ENCODE results near the gene SIAH3.

SIAH3 gene

DNA sequence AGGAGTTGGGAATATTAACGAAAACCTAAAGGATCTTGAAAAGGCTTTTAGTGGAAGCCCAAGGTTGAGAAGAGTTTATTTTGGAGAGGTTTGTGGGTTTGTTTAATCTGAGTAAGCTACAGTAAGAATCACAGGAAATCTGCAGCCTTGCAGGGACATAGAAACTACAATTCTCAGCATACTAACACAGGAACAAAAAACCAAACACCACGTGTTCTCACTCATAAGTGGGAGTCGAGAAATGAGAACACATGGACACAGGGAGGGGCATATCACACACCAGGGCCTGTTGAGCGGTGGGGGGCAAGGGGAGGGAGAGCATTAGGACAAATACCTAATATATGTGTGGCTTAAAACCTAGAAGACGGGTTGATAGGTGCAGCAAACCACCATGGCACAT, 8.7 kb upstream of the SIAH3 start:
- no peak for DNase-seq

DNA sequence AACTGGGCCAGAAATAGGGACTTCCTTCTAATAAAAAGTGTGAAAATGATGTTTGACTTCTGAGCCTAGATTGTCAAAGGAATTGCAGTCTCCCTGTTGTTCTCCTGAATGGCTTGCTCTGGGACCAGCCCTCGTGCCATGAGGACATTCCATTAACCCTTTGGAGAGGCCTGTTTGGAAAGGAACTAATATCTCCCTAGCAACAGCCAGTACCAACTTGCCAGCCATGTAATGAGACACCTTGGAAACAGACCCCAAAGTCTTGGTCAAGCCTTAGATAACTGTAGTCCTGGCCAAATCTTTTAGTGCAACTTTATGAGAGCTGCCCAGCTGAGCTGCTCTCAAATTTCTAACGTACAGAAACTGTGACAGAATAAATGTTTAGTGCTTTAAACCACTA, 8.2 kb upstream of the SIAH3 start:
- no peak for DNase-seq

DNA sequence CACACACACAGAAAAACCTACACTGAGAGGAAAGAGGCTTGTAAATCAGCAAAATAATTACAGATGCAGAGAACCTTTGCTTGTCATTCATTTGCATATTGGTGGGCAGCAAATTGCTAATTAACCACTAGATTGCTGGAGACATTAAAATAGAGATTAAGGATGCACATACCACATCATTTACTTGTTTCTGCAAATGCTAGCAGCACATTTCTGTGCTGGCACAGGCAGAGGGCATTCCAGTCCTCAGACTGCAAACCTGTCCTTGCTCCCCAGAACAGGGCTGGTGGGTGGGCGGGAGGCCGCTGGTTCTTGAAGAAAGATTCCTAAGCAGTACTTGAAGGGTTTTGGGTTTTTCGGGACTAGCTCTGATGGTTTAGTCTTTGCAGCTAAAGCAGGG, 941 bp upstream of the SIAH3 start:
- no peak for DNase-seq

DNA sequence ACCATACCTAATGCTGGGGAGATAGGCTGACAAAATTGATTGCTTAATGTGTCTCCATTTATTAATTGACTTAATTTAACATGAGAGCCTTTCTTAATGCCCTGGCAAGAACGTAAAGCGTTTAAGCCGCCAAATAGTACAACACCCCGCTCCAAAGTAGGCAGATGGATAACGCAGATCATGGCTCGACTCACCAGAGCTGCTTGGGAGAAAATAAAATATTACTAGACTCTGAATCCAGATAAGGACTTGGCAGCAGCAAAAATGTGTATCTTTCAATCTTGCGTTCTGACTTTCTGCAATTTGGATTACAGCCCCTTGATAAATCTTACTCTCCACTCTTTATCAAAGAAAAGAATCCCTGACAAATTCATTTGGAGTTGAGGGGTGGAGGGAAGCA, 403 bp upstream of the SIAH3 start:
- DNase-seq = no peak

DNA sequence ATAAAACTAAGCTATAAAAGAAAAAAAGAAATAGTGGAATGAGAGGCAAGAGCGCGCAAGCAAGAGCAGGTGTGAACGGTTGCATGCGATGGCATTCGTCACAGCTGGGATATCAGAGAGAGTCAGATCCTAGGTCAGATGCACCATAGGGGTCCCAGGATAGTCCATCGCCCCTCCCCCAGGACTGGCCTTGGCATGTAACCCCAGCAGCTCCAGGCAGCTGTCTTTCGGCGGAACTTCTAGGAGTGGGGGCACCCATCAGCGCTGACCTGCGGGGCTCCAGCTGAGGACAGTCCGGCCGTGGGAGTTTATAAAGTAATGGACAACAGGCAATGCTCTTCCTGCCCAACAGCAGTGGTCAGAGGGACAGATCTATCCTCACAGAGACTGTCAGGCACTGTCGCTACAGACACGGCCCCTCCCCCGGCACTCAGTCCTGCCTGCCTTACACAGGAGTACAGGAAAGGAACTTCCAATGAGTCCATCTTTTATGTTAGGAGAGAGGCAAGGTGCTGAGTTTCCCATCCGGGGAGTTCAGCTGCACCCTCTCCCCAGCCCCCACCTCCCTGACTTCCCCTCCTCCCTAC, 1.4 kb downstream of the SIAH3 start:
- no peak for DNase-seq

GRCh38 chr13:45849408-45849807, 2.1 kb downstream of the SIAH3 start:
- DNase-seq = no peak

- no peak for DNase-seq
These were observed 3.9 kb downstream of the SIAH3 start for GRCh38 chr13:45847554-45848224.

DNA sequence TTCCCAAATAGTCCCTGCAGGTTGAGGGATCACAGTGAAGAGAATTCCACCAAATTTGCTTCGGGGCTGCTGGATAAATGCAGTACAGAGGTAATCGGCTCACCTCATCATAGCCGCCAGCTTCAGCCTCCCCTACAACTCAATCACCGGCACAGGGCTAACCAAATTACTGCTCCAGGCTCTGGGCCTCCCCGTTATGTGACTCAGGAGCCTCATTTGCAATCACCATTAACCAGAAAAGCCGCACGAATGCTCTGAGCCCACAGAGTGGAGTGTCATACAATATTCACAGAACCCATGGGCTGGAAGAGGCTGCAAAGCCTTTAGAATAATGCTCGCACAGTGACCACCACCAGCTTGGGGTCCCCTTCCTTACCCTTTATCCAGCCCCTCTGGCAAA, 4.9 kb downstream of the SIAH3 start:
- no peak for DNase-seq

GRCh38 chr13:45838171-45838745, 13.3 kb downstream of the SIAH3 start:
- DNase-seq = no peak

DNA sequence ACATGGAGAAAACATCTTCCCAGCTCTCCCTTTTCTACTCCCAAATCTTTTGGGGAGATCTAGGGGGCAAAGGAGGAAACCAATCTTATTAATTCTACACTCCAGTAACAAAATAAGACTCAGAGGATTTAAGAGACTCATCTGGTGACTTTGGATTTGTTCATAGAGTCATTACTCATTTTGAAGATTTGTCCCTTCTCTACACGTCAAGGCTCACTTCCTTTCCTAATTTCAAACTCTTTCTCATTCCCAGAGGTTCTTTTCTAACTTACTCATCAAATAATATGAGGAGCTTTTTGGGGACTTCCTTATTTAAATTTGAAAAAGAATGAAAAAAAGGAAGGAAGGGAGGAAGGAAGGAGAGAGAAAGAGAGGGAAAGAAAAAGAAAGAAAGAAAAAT, 14.4 kb downstream of the SIAH3 start:
- no peak for DNase-seq

DNA sequence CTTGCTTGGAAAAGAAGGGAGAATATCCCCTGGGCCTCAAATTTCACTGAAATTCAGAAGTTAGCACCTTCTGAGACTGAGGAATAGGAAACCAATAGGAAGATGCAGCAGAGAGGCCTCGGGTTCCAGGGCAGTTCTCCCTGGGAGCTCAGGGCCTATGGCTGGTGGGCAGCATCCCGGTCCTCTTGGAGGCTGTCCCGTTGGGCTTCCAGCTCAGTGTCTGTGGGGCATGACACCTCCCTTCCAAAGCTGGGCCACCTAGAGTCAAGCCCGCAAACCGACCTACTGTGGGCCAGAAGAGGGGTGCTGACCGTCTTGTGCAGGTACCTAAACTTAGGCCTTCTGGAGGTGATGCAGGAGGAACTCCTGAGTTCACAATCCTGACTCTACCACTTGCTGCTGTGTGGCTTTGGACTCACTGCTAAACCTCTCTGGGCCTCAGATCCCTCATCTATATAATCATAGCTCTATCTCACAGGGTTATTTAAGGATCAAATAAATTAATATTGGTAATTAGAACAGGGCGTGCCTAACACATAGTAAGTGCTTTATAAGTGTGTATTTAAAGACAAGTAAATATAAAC, 17.1 kb downstream of the SIAH3 start:
- DNase-seq = no peak

GRCh38 chr13:45833663-45834375, 17.7 kb downstream of the SIAH3 start:
- peak; percentile 36 for DNase-seq

DNA sequence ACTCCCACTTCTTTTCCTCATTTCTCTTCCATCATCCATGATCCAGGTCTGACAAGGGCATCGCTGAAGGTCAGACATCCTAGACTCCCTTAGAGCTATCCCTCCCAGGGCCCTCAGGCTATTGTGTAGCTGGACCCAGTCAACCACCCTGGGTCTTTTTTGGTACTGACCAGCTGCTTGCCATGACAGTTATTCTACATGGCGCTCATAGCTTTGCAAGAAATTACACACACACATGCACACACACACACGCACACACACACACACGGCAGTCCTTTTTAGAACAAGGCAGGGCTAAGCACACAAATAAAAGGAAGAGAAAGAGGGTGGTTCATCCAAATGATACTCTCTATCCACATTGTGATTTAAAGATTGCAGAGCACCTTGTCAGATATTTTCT, 18.3 kb downstream of the SIAH3 start:
- DNase-seq = no peak

GRCh38 chr13:45831851-45832250, 19.7 kb downstream of the SIAH3 start:
- DNase-seq = no peak

DNA sequence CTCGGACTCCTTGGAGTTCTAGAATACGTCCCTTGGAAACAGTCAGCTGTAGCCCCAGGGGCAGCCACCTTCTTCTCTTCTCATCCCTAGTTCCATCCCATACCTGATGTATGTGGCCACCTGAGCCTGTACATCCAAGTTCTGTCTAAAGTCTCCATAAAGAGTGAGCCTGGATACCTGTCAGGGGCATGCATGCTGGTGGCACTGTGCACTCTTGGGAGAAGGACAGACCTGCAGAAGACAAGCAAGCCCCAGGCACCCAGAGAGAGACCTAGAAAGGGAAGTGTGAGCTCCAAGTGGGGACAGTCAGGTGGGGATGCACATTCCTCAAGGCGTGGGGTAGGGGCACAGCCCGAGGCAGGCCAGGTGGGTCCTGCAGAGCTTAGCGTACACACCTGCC, 21.4 kb downstream of the SIAH3 start:
- DNase-seq = no peak

DNA sequence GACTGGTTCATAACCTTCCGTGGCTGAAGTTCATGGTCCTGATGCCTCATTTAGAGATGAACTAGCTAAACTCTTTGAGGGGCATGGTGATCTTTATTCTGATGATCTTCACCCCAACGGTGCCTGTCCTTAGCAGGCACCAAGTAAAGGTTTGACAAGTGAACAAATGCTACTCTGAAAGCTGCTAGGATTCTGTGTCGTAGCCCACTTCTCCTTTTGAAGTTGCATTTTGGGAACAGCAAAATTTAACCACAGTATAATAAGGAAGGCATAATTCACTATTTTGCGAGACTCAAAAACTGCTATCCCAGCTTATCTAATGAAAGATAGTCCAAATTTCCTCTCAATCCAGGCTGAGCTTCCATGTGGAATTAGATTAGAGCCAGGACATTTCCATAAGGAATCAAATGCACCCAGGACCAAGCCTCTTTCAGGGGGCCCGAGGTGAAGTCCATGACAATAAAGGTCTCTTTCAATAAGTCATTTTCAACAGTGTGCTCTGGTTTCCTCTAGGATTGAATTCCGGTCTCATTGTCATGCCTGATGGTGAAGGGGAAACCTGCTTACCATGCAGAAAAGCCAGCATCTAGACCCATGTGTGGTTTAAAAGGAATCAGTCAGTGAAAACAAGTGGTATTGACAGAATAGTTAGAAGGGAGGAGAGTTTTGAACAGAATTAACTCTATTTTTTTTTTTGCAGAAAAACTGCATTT, 23.1 kb downstream of the SIAH3 start:
- no peak for DNase-seq

- DNase-seq = no peak
These were observed 24.2 kb downstream of the SIAH3 start for GRCh38 chr13:45827318-45827717.

- no peak for DNase-seq
These were observed 24.8 kb downstream of the SIAH3 start for GRCh38 chr13:45826731-45827130.

- DNase-seq = no peak
These were observed 26.2 kb downstream of the SIAH3 start for GRCh38 chr13:45825387-45825650.

DNA sequence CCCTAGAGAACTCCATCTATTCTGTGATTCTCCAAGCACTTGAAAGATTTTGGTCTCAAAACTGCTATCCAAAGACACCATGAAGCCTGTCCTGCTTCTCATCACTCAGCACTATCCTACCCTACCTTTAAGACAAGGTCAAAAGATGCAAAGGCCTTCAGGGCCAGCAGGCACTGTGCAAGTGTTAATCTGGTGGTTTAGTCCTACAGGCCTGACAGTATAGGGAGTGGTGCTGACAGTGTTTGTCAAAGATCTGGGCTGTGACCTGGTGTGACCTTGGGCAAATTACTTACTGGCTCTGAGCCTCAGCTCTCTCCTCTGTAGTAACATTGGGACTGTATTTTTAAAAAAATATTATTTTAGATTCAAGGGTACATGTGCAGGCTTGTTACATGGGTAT, 28.0 kb downstream of the SIAH3 start:
- no peak for DNase-seq

DNA sequence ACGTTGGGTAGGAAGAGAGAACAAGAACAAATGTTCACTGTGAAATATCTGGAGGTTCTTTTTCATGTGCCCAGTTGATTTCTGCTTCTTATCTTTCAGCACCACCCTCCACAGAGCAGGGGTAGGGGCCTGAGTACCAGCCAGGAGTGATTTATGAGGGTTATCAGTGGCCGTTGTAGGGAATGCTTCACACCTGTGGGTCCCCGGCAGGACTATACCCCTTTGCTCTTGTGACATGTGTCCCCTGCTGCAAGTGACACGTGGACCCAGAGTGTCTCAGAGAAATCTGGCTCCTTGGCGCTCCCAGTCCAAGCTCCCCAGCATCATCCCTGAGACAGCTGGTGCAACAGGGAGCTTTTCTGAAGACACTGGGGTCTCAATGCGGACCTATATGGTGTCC, 29.7 kb downstream of the SIAH3 start:
- DNase-seq = no peak

GRCh38 chr13:45820106-45820838, 31.3 kb downstream of the SIAH3 start:
- DNase-seq = no peak

GRCh38 chr13:45817833-45818232, 33.7 kb downstream of the SIAH3 start:
- DNase-seq = no peak

All from fibroblast of skin of right biceps (primary cell).